HFF-Myc (cell line): ENCODE measurements around the gene CNTN5.

Experiments used
- DNase-seq: peaks from one replicate; pipeline ENCODE4 v3.0.0-alpha.2; 2011; ENCODE audit warnings: low read depth; ENCODE audit errors: extremely low read depth
- H3K4me3 ChIP-seq: replicated peaks from 2 replicates; pipeline ENCODE4 v1.5.1; 2011; ENCODE audit warnings: low read depth, mild to moderate bottlenecking, control low read depth, low read length
- TF ChIP-seq, protein P1 (sequence below): IDR thresholded peaks from 2 replicates; pipeline ENCODE4 v1.5.1; 2012; ENCODE audit warnings: mild to moderate bottlenecking, low read depth, low read length, control low read depth; ENCODE audit errors: missing control alignments

Gene CNTN5

DNA sequence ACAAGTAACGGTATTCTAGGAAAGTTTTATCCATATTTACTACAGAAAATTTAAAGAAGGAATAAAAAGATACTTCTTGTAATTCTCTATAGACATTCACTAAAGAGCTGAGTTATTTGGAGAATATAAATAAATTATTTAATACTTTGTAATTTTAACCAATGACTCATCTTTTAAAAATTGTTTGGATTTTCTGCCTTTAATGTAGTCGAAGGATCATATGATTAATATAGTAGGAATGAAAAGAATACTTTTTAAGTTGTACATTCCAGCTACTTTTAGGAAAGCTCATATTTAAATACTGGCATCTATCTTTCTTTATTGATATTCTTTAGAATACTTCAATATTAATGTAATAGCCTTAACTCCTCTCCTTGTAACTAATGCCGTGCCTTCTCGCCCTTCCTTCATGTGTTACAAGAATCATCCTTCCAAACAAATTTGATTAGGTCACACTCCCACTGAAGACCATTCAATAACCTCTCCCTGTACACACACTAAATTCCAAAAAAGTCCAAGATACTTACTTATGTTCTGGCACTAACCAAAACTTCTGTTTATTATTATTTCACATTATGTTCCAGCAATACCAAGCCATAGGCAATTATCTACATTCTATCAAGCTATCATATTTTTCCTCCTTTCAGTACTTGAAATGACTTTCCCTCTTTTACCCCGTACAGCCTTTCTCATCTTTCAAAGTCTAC lies 501.9 kb downstream of the CNTN5 start:
- H3K4me3 ChIP-seq = no peak overlapping the region
- DNase-seq = no peak
- TF ChIP-seq, protein P1, sequence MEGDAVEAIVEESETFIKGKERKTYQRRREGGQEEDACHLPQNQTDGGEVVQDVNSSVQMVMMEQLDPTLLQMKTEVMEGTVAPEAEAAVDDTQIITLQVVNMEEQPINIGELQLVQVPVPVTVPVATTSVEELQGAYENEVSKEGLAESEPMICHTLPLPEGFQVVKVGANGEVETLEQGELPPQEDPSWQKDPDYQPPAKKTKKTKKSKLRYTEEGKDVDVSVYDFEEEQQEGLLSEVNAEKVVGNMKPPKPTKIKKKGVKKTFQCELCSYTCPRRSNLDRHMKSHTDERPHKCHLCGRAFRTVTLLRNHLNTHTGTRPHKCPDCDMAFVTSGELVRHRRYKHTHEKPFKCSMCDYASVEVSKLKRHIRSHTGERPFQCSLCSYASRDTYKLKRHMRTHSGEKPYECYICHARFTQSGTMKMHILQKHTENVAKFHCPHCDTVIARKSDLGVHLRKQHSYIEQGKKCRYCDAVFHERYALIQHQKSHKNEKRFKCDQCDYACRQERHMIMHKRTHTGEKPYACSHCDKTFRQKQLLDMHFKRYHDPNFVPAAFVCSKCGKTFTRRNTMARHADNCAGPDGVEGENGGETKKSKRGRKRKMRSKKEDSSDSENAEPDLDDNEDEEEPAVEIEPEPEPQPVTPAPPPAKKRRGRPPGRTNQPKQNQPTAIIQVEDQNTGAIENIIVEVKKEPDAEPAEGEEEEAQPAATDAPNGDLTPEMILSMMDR = no peak

DNA sequence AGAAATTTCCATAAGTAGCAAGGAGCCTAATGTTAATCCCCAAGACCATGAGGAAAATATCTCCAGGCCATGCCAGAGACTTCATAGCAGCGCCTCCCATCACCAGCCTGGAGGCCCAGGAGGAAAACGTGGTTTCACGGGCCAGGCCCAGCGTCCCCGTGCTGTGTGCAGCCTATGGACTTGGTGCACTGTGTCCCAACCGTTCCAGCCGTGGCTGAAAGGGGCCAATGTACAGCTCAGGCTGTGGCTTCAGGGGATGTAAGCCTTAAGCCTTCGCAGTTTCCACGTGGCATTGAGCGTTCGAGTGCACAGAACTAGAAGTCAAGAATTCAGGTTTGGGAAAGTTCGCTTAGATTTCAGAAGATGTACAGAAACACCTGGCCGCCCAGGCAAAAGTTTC lies 510.7 kb downstream of the CNTN5 start:
- no peak overlapping the region for H3K4me3 ChIP-seq
- TF ChIP-seq, protein P1 = no peak

DNA sequence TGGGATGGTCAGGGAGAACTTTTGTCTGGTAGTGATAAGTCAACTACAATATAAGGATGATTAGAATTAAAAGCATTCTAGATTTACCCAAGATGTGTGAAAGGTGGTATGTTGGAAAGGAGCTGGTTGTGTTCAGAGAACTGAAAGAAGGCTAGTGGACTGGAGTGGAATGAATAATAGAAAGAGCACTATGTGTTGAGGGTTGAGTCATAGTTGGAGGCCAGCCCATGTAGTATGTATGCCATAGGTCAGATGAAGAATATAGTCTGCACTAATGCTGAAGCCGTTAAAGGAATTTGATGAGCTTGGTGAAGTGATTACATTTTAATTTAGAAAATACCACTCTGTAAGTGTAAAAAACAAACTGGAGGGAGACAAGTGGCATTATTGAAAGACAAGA lies 514.1 kb downstream of the CNTN5 start:
- H3K4me3 ChIP-seq = no peak overlapping the region
- TF ChIP-seq, protein P1 = no peak
- no peak for DNase-seq

More for the DNA sequence above, 510.7 kb downstream of the CNTN5 start:
- DNase-seq = no peak

DNA sequence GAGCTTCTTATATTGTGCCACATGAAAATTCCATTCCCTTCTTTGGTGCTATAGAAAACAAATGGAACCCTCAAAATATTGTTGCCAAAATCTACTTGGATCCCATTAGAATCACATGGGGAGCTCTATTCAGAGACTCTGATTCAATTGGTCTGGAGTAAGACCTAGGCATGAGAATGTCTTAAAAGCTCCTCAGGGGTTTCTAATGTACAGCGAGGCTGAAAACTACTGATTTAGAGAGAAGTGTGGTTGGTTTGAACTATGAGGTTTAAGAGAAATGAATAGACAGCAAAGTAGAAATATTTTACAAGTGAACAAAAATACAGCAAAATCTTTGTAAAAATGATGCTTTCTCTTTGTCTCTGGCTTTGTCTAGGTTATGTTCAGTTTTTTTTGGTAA lies 514.7 kb downstream of the CNTN5 start:
- no peak for DNase-seq
- TF ChIP-seq, protein P1 = no peak

DNA sequence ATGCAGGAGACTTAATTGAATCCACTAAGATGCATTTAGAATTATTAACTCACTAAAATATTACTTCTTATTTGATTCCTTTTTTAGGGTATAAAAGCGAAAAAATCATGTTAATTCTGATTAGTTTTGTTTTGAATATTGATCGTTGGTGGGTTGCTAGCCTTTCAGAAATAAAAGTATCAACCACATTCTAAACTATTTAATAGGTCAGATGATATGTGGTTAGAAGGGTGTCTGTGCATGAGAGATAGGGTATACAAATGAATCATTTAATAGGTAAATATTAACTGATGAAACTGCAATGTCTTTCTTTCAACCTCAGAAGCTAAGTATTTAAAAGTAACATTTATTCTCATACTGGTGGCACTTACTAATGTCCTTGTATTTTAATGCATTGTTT lies 515.1 kb downstream of the CNTN5 start:
- TF ChIP-seq, protein P1 = no peak
- DNase-seq = no peak
- no peak overlapping the region for H3K4me3 ChIP-seq

More for the DNA sequence above, 514.7 kb downstream of the CNTN5 start:
- no peak overlapping the region for H3K4me3 ChIP-seq

DNA sequence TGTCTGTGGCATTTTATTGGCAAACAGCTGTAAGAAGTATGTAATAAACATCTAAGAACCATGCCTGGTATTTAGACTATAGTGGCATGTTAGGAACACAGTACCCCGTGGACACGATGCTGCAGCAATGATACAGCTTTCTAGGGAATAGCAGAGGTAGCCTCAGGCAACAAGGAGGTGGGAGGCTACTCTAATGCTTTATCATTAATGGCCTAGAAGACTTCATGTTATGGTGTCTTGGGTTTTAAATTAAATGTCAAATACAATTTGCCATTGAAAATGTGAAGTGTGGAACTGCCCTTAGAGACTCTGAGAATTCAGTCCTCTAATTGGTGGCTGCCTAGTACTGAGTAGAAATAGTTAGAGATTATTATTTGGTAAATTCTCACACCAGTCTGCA lies 516.9 kb downstream of the CNTN5 start:
- no peak for DNase-seq
- TF ChIP-seq, protein P1 = no peak
- no peak overlapping the region for H3K4me3 ChIP-seq

DNA sequence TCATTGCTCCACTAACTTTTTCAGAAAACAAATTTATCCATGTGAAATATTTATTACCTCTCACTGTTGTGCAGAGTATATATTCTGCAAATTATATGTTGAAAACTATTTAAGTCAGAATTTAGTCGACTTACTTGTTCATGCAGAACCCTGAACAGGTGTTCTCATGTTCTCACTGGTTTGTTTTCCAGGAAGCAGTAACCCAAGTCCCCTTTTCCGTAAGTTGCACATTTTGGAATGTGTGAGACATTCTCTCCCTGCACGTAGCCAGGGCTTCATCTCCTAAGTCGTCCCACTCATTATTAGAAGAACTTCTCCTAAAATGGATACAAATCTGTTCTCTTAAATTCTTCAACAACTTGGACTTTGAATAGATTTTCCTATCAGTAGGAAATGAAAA lies 524.9 kb downstream of the CNTN5 start:
- H3K4me3 ChIP-seq = no peak overlapping the region
- DNase-seq = no peak
- TF ChIP-seq, protein P1 = no peak
